DMS114 treated with DMSO at 0.1 percent for 48 hours (cell line): ENCODE data around the gene ZNF691.
"Not testable (repeated sequence)": the region's sequence is repeated elsewhere in the genome, so short reads cannot be mapped to it uniquely, and the experiment has no call there.

ENCODE experiments used
- DNase-seq: peaks from one replicate; lab custom pipeline; 2025; ENCODE audit not compliant: unreplicated experiment; lab: John Stamatoyannopoulos, UW

ZNF691 gene

GRCh38 chr1:42856554-42856953 is 10.1 kb downstream of the ZNF691 start:
- DNase-seq, result not testable (repeated sequence)

- DNase-seq, result not testable (repeated sequence)
Observed at GRCh38 chr1:42859366-42859765, 13.0 kb downstream of the ZNF691 start.

DNA sequence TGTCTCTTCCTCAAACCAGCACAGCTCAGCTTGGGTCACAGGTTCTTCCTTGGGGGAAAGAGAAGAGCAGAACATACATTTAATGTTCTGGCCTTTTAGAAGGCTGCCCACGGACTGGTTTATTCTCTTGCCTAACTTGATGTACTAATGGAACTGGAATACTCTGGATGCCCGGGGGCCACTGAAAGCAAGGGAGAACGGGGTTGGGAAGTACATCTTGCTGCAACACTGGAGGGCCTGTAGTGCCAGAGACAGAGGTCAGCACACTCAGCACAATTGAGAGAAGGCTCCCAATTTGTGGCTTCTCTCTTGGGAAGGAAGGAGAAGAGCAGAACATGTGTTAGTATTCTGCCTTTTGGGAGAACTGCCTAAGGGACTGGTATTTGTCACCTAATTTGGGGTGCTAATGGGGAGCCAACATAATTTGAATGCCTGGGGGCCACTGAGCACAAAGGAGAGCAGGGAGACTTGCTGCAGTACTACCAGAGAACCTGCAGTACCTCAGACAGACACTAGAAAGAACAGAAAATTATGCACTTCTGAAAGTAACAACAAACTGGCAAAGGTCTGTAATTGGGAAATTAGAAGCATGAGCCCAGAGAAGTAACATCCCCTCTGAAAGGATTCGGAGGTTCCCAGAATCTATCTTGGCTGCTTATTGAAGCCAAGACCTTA is 14.1 kb downstream of the ZNF691 start:
- no peak for DNase-seq

GRCh38 chr1:42861014-42861399 is 14.6 kb downstream of the ZNF691 start:
- no peak for DNase-seq

DNA sequence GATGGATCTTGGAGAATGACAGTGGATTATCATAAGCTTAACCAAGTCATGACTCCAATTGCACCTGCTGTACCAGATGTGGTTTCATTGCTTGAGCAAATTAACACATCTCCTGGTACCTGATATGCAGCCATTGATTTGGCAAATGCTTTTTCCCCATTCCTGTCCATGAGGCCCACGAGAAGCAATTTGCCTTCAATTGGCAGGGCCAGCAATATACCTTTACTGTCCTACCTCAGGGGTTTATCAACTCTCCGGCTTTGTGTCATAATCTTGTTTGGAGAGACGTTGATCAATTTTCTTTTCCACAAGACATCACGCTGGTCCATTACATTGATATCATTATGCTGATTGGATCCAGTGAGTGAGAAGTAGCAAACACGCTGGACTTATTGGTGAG is 20.1 kb downstream of the ZNF691 start:
- no peak for DNase-seq

- not testable (repeated sequence) for DNase-seq
Observed at GRCh38 chr1:42868466-42868865, 22.1 kb downstream of the ZNF691 start.

DNA sequence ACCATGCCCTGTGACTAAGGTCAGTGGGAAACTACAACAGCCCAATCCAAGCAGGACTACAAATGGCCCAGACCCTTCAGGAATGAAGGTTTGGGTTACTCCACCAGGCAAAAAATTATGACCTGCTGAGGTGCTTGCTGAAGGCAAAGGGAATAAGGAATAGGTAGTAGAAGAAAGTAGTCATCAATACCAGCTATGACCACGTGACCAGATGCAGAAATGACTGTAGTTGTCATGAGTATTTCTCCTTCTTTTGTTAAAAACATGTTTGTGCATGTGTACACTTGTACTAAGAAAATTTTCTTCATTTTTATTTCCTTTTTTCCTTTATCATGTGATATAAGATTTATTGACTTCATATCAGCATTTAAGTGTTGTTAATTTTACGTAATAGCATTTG is 22.8 kb downstream of the ZNF691 start:
- DNase-seq, result not testable (repeated sequence)

DNA sequence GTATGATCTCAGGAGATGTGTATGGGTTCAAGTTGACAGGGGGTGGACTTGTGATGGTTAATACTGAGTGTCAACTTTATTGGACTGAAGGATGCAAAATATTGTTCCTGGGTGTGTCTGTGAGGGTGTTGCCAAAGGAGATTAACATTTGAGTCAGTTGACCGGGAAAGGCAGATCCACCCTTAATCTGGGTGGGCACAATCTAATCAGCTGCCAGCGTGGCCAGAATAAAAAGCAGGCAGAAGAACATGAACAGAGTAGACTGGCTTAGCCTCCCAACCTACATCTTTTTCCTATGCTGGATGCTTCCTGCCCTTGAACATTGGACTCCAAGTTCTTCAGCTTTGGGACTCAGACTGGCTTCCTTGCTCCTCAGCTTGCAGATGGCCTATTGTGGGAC is 23.3 kb downstream of the ZNF691 start:
- DNase-seq, result not testable (repeated sequence)

DNA sequence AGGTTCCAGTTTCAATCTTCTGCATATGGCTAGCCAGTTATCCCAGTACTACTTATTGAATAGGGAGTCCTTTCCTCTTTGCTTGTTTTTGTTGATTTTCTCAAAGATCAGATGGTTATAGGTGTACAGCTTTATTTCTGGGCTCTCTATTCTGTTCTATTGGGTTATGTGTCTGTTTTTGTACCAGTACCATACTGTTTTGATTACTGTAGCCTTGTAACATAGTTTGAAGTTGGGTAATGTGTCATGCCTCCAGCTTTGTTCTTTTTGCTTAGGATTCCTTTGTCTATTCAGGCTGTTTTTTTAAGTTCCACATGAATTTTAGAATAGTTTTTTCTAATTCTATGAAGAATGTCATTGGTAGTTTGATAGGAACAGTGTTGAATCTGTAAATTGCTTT is 26.7 kb downstream of the ZNF691 start:
- DNase-seq, result not testable (repeated sequence)

GRCh38 chr1:42873670-42874069 is 27.3 kb downstream of the ZNF691 start:
- DNase-seq, result no peak

GRCh38 chr1:42876009-42876408 is 29.6 kb downstream of the ZNF691 start:
- DNase-seq, result no peak

- DNase-seq, result no peak
Observed at GRCh38 chr1:42877380-42877779, 31.0 kb downstream of the ZNF691 start.

- DNase-seq, result no peak
Observed at GRCh38 chr1:42880384-42880783, 34.0 kb downstream of the ZNF691 start.

- no peak for DNase-seq
Observed at GRCh38 chr1:42886046-42886739, 39.8 kb downstream of the ZNF691 start.

DNA sequence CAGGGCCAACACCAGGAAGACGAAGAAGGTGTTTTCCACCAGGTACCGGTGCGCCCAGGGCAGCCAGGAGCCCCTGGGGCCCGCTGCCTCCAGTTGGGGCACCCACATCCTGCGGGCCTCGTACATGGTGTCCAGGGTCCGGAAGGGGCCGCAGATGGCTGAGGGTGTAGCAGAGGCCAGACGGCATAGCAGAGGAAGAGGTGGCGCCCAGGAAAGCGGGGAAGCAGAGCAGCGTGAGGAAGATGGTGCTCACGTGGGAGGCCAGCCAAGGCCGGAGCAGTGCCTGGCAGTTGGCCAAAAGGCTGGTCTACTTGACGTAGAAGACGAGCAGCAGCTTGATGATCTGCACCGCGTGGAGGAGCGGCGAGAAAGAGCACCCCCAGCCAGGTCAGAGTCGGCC is 40.4 kb downstream of the ZNF691 start:
- no peak for DNase-seq

DNA sequence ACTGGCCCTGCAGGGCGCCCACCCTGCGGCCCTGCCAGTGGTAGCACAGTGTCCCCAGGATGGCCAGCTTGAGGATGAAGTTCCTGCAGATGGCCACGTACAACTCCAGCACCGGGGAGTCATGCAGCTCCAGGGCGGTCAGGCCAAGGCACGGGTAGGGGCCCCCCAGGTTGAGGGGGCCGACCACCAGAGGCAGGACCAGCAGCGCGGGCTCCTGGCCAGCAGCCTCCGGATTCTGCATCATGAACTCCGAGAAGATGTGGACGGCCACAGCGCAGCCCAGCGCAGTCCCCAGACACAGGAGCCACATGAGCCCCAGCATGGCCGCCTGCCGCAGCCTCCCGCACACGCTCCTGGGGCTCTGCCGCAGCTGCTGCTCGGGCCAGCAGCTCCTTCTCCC is 41.0 kb downstream of the ZNF691 start:
- no peak for DNase-seq

- no peak for DNase-seq
Observed at GRCh38 chr1:42888013-42888633, 41.7 kb downstream of the ZNF691 start.

DNA sequence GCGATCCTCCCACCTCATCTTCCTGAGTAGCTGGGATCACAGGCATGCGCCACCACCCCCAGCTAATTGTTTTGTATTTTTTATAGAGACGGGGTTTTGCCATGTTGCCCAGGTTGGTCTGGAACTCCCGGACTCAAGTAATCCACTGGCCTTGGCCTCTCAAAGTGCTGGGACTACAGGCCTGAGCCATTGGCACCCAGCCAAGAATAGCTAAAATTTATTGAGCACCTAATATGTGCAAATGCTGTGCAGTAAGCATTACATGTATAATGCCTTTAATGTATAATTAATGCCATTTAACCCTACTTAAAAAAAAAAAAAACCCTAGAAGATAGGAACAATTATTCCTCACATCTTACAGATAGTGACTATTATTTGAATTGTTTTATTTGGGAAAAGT is 42.9 kb downstream of the ZNF691 start:
- DNase-seq, result no peak

- DNase-seq, result no peak
Observed at GRCh38 chr1:42891465-42892138, 45.2 kb downstream of the ZNF691 start.

GRCh38 chr1:42899960-42900359 is 53.5 kb downstream of the ZNF691 start:
- not testable (repeated sequence) for DNase-seq
